Brain microvascular endothelial cell (primary cell): ENCODE data around the gene TSPAN11.

Experiments
- DNase-seq: peaks from one replicate; pipeline ENCODE4 v3.0.0-alpha.2; 2020
- H3K27ac ChIP-seq: fragments of 250-450 bp; sonication (Bioruptor Pico); 2 replicates; pipeline ENCODE4 v1.5.1; 2020; ENCODE audit warnings: mild to moderate bottlenecking, moderate library complexity
- H3K27me3 ChIP-seq: fragments of 250-450 bp; sonication (Bioruptor Pico); replicated peaks from 2 replicates; pipeline ENCODE4 v1.5.1; 2020; ENCODE audit warnings: mild to moderate bottlenecking
- H3K36me3 ChIP-seq: fragments of 250-450 bp; sonication (Bioruptor Pico); replicated peaks from 2 replicates; pipeline ENCODE4 v1.5.1; 2020; ENCODE audit warnings: mild to moderate bottlenecking
- H3K4me3 ChIP-seq: 2 replicates; pipeline ENCODE4 v1.5.1; 2011; ENCODE audit warnings: low read depth, mild to moderate bottlenecking, control low read depth, low read length, moderate library complexity
- CTCF ChIP-seq: IDR thresholded peaks from 2 replicates; pipeline ENCODE4 v1.5.1; 2011; ENCODE audit warnings: low read depth, mild to moderate bottlenecking, moderate library complexity, low read length, control low read depth, inconsistent platforms; ENCODE audit errors: missing control alignments
- in situ Hi-C: cut with HindIII; loops from 2 replicates; pipeline ENCODE4 v1.10.0; 2017; ENCODE audit warnings: low sequenced_read_pairs, low pct_ligation_motif_present

TSPAN11 gene

GRCh38 chr12:31041033-31041564 lies 114.6 kb downstream of the TSPAN11 start:
- H3K27ac ChIP-seq: no peak overlapping the region
- no peak overlapping the region for H3K4me3 ChIP-seq
- no peaks in the 10 kb centered on the region for H3K27me3 ChIP-seq
- in situ Hi-C loops: no loop called here
- no peak for TF ChIP-seq CTCF
- no peaks in the 10 kb centered on the region for H3K36me3 ChIP-seq
- DNase-seq: no peak
